K562 (cell line): ENCODE measurements around the gene TAL1. TPM values are rescaled to one million over a fixed set of nuclear protein-coding genes. Genes with fewer than 3 reads are reported as not detected.

Experiments
- ATAC-seq: fragments of 200-7000 bp; cut with Tn5 transposase; 3 replicates; pipeline ENCODE4 v1.9.1; 2020; ENCODE audit warnings: moderate library complexity
- BruUV-seq: library from RNA; stranded (reverse); fragments of 400-500 nt; replicated peaks from 2 replicates; lab custom pipeline; 2021; lab: Mats Ljungman, UMichigan
- CTCF ChIA-PET: fragments of 300-600 bp; formaldehyde crosslinking; extraction: SDS; loops from one replicate; lab custom pipeline; 2021; ENCODE audit warnings: low intra/inter-chr PET ratio; lab: Yijun Ruan, JAX
- POLR2A ChIA-PET: fragments of 300-600, 350-650 bp; sonication (Branson Sonifier 250); formaldehyde crosslinking; extraction: SDS; loops from one replicate; lab custom pipeline; 2021; ENCODE audit warnings: antibody characterized with exemption, inconsistent platforms; lab: Yijun Ruan, JAX
- DNase-seq, 4 experiments: peaks; one replicate each; pipeline versions ENCODE4 v3.0.0 to v3.0.0-alpha.2; 2011 to 2018; ENCODE audit warnings: low spot score in 3 of 4, mixed read lengths in 3 of 4; ENCODE audit errors: extremely low read depth in 1 of 4
- FAIRE-seq: peaks from 2 replicates; lab custom pipeline; 2011; peaks lifted over from hg19 to GRCh38; lab: Jason Lieb, UNC
- H2AFZ ChIP-seq: 2 replicates; pipeline ENCODE4 v1.6.0; 2011; ENCODE audit warnings: low read depth, low read length, control low read depth, inconsistent platforms
- H3K27ac ChIP-seq: fragments of 200-600 bp; 3 replicates; pipeline ENCODE4 v1.8.0; 2011; ENCODE audit warnings: low read depth, mild to moderate bottlenecking, control low read depth, inconsistent platforms, low read length, moderate library complexity, mixed read lengths; ENCODE audit errors: extremely low read depth
- H3K27me3 ChIP-seq, 2 experiments: fragments of 300-600 bp in 1 of 2; 2 replicates in 1 of 2; 3 replicates in 1 of 2; pipeline versions ENCODE4 v1.6.0 to v1.8.0; 2011; ENCODE audit warnings: inconsistent platforms in 2 of 2, low read length in 2 of 2, mild to moderate bottlenecking in 1 of 2, mixed read lengths in 1 of 2, moderate library complexity in 1 of 2; ENCODE audit not compliant: control insufficient read depth in 2 of 2, insufficient read depth in 2 of 2
- H3K36me3 ChIP-seq: fragments of 300-600 bp; 3 replicates; pipeline ENCODE4 v1.8.0; 2011; ENCODE audit warnings: mild to moderate bottlenecking, low read length, inconsistent platforms; ENCODE audit not compliant: control insufficient read depth, insufficient read depth
- H3K4me1 ChIP-seq, 2 experiments: fragments of 200-600 bp in 1 of 2; replicated peaks in 1 of 2; 2 replicates in 1 of 2; 3 replicates in 1 of 2; pipeline versions ENCODE4 v1.5.1 to v1.8.0; 2011; ENCODE audit warnings: inconsistent platforms in 2 of 2, low read length in 2 of 2, mild to moderate bottlenecking in 1 of 2, mixed read lengths in 1 of 2, moderate library complexity in 1 of 2; ENCODE audit not compliant: control insufficient read depth in 2 of 2, insufficient read depth in 2 of 2
- H3K4me2 ChIP-seq: 2 replicates; pipeline ENCODE4 v1.6.1; 2011; ENCODE audit warnings: low read length, control low read depth, inconsistent platforms, mixed read lengths; ENCODE audit not compliant: insufficient read depth
- H3K4me3 ChIP-seq: fragments of 200-600 bp; sonication (generic), shearing (Covaris generic); 2 replicates; pipeline ENCODE4 v1.5.1; 2016; ENCODE audit warnings: control low read depth, inconsistent platforms
- H3K79me2 ChIP-seq: fragments of 200-600 bp; 3 replicates; pipeline ENCODE4 v1.8.0; 2011; ENCODE audit warnings: low read length, inconsistent platforms; ENCODE audit not compliant: control insufficient read depth, insufficient read depth
- H3K9ac ChIP-seq, 2 experiments: 2 replicates each; pipeline versions ENCODE4 v1.6.0 to v1.6.1; 2011; ENCODE audit warnings: low read depth in 2 of 2, low read length in 2 of 2, control low read depth in 1 of 2, inconsistent platforms in 1 of 2, mild to moderate bottlenecking in 1 of 2, mixed read lengths in 1 of 2; ENCODE audit not compliant: insufficient read depth in 1 of 2
- H3K9me1 ChIP-seq: one replicate; pipeline ENCODE4 v1.6.0; 2011; ENCODE audit warnings: inconsistent platforms, mild to moderate bottlenecking, low read length, moderate library complexity; ENCODE audit not compliant: control insufficient read depth, insufficient read depth
- H3K9me3 ChIP-seq: replicated peaks from 2 replicates; pipeline ENCODE4 v1.5.1; 2011; ENCODE audit warnings: low read depth, low read length, inconsistent platforms; ENCODE audit not compliant: control insufficient read depth, insufficient read depth
- H4K20me1 ChIP-seq: replicated peaks from 2 replicates; pipeline ENCODE4 v1.6.1; 2011; ENCODE audit warnings: low read length, inconsistent platforms, mixed read lengths; ENCODE audit not compliant: control insufficient read depth, insufficient read depth
- DACH1 ChIP-seq: fragments of 450-650 bp; IDR thresholded peaks from 2 replicates; pipeline ENCODE4 v1.6.1; 2018; ENCODE audit not compliant: partially characterized antibody
- FOSL1 ChIP-seq: fragments of 200-800 bp; sonication (Bioruptor generic); conservative IDR thresholded peaks from 2 replicates; pipeline ENCODE4 v1.6.1; 2016; ENCODE audit warnings: missing genetic modification characterization, missing compliant biosample characterization
- HMGN3 ChIP-seq: IDR thresholded peaks from 2 replicates; pipeline ENCODE4 v1.6.1; 2011; ENCODE audit warnings: borderline replicate concordance, low read depth, mild to moderate bottlenecking, mixed read lengths, low read length; ENCODE audit not compliant: insufficient read length; ENCODE audit errors: extremely low read depth
- HSF4 ChIP-seq: fragments of 250-450 bp; sonication (Bioruptor Pico); IDR thresholded peaks from 2 replicates; pipeline ENCODE4 v2.1.2; 2022; ENCODE audit warnings: mild to moderate bottlenecking, moderate library complexity, borderline replicate concordance
- JUND ChIP-seq, 2 experiments: IDR thresholded peaks; 2 replicates in 1 of 2; 3 replicates in 1 of 2; pipeline ENCODE4 v1.6.1; 2011; ENCODE audit warnings: borderline replicate concordance in 2 of 2, low read depth in 2 of 2, low read length in 2 of 2, improper control_type of control experiment in 1 of 2, missing biosample characterization in 1 of 2, missing genetic modification characterization in 1 of 2, missing genetic modification reagents in 1 of 2
- NBN ChIP-seq: fragments of 450-650 bp; IDR thresholded peaks from 2 replicates; pipeline ENCODE4 v1.6.1; 2016; ENCODE audit warnings: low read depth, mild to moderate bottlenecking
- PHF8 ChIP-seq: fragments of 200-600 bp; sonication (generic); IDR thresholded peaks from 2 replicates; pipeline ENCODE4 v1.6.1; 2012; ENCODE audit warnings: mixed run types, mild to moderate bottlenecking, inconsistent platforms, low read length, moderate library complexity, borderline replicate concordance
- SP1 ChIP-seq: sonication (generic); formaldehyde crosslinking; IDR thresholded peaks from 2 replicates; pipeline ENCODE4 v1.8.1; 2022; ENCODE audit warnings: mild to moderate bottlenecking, missing genetic modification reagents
- ZNF263 ChIP-seq: sonication (generic); formaldehyde crosslinking; IDR thresholded peaks from 2 replicates; pipeline ENCODE4 v1.8.0; 2022; ENCODE audit warnings: mild to moderate bottlenecking, missing genetic modification reagents, borderline replicate concordance
- ZNF277 ChIP-seq: fragments of 250-450 bp; sonication (Bioruptor Pico); IDR thresholded peaks from 2 replicates; pipeline ENCODE4 v1.8.0; 2022; ENCODE audit warnings: inconsistent platforms, mild to moderate bottlenecking, moderate library complexity, borderline replicate concordance
- WGBS: fragments of 100-300 bp; shearing (Covaris generic); methylation state at CpG from one replicate; pipeline ENCODE4 v1.1.6; 2016; ENCODE audit warnings: low coverage, mixed read lengths; ENCODE audit not compliant: insufficient coverage; ENCODE audit errors: missing lambda C conversion rate; 5-methylcytosine and 5-hydroxymethylcytosine counted together
- in situ Hi-C: fragments of 300-500 bp; cut with MboI; formaldehyde crosslinking; loops from 4 replicates; pipeline ENCODE4 v1.15.0; 2018; ENCODE audit warnings: inconsistent platforms, mixed read lengths
- intact Hi-C: fragments of 100-400 bp; cut with micrococcal nuclease; formaldehyde crosslinking; loops from 2 replicates; pipeline ENCODE4 v1.14.2; 2022
- polyA plus RNA-seq, 8 experiments: library from polyadenylated mRNA; depleted of rRNA in 4 of 8; stranded (reverse) in 5 of 8; unstranded in 3 of 8; fragments of >200 nt; fragmentation: Nextera tagmentation in 2 of 8; fragmentation: Illumina TruSeq in 1 of 8; extraction: Ambion mirVana in 2 of 8; extraction: Trizol in 1 of 8; gene quantifications; 2 replicates each; pipeline versions ENCODE4 v1.2.1 to v1.2.3, GENCODE V29; 2011 to 2014; ENCODE audit warnings: inconsistent platforms in 1 of 8, missing spikeins in 1 of 8
- total RNA-seq, 7 experiments: library from RNA; depleted of rRNA in 6 of 7; stranded (reverse); fragments of >200 nt in 6 of 7; fragmentation: Illumina TruSeq in 2 of 7; extraction: Trizol in 2 of 7; gene quantifications; 2 replicates each; pipeline versions ENCODE4 v1.2.1 to v1.2.3, GENCODE V29; 2011 to 2021; ENCODE audit warnings: low replicate concordance in 1 of 7
- TF ChIP-seq, protein P1 (sequence below), 2 experiments: fragments of 450-650 bp in 1 of 2; sonication (generic) in 1 of 2; formaldehyde crosslinking; conservative IDR thresholded peaks; 2 replicates each; pipeline versions ENCODE4 v1.4.0 to v1.8.1; 2020 to 2022; ENCODE audit warnings: mild to moderate bottlenecking in 1 of 2, missing genetic modification reagents in 1 of 2

TAL1 gene
- total and polyA plus RNA-seq, 9 of the 15 experiments (the other 6 are each of a cell fraction or from before 2014, with no cell fraction given) = 18.5 to 106 (median 59.7) TPM

DNA sequence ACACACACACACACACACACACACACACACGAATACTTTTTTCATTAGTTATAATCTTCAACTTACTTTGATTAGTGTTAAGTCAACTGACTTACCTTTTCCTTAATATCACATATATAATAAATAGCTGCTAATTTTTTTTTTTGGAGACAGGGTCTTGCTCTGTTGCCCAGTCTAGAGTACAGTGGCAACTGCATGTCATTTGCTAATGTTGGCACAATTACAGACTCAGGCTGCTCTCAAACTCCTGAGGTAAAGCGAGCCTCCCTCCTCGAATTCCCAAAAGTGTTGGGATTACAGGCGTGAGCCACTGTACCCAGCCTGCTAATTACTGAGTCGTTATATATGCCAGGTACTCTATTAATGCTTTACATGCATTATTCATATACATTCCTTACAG, 20.8 kb upstream of the TAL1 start (continued):
- TF ChIP-seq JUND (IDR thresholded peaks at IDR 0.05; ENCODE audit: borderline replicate concordance, low read depth, low read length) = no peak
- 0 out of 3 replicates have a peak, but pooled peaks have one; percentile 47 for TF ChIP-seq JUND (tag; IDR thresholded peaks at IDR 0.05; ENCODE audit: borderline replicate concordance, low read depth, low read length)
- no peak for TF ChIP-seq NBN
- TF ChIP-seq SP1 = no peak
- no peak for TF ChIP-seq ZNF263 (CRISPR knock-in tag)
- TF ChIP-seq FOSL1 (tag) = peak; percentile 39
- TF ChIP-seq, all 486 proteins: peak for 7

GRCh38 chr1:47252369-47252768, 20.3 kb upstream of the TAL1 start:
- Histone ChIP-seq H3K27me3 (no peaks in the 10 kb centered on the region), H3K9me1 (no peaks in the 10 kb centered on the region), H3K4me3 (no peak overlapping the region), H3K27ac (no peak overlapping the region), H3K9me3 (no peaks in the 10 kb centered on the region), H2AFZ (no peak overlapping the region), H3K9ac (no peak overlapping the region), H3K4me2 (no peak overlapping the region), H4K20me1 (no peaks in the 10 kb centered on the region), H3K4me1 (0 out of 5 replicates have a peak, but pooled peaks cover 0 to 2% of the 10 kb centered on the region in 2 experiments), H3K79me2 (no peaks in the 10 kb centered on the region), H3K36me3 (peaks cover 72% of the 10 kb centered on the region)
- in situ Hi-C loops = no loop called here
- POLR2A ChIA-PET = interaction anchor here (0.8 to 3.8 kb wide), 6 partner anchors 9 to 59 kb away, joined by 5 to 14 read pairs (median 8); no protein-coding TSS in a partner anchor
- CTCF ChIA-PET = no interaction called here
- WGBS = 93% methylated on average over 1 of the region's 1 CpG
- BruUV-seq = no TSS peak
- ATAC-seq (no peak), FAIRE-seq (no peak), DNase-seq (no peak)
- intact Hi-C loops = no loop called here
- TF ChIP-seq JUND (IDR thresholded peaks at IDR 0.05; ENCODE audit: borderline replicate concordance, low read depth, low read length) (peak; percentile 49; the same call in 1 of the 2 replicates), JUND (tag; IDR thresholded peaks at IDR 0.05; ENCODE audit: borderline replicate concordance, low read depth, low read length) (peak; percentile 74; the same call in 2 of the 3 replicates), PHF8 (no peak), ZNF277 (CRISPR knock-in tag) (no peak), HSF4 (no peak), DACH1 (no peak), HMGN3 (no peak)
- TF ChIP-seq, protein P1, sequence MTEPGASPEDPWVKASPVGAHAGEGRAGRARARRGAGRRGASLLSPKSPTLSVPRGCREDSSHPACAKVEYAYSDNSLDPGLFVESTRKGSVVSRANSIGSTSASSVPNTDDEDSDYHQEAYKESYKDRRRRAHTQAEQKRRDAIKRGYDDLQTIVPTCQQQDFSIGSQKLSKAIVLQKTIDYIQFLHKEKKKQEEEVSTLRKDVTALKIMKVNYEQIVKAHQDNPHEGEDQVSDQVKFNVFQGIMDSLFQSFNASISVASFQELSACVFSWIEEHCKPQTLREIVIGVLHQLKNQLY (CRISPR knock-in tag; conservative IDR thresholded peaks at IDR 0.05) = no peak
